DND-41 (cell line): Measurements from ENCODE around the gene RHCE.
"Not testable (repeated sequence)": the region's sequence is repeated elsewhere in the genome, so short reads cannot be mapped to it uniquely, and the experiment has no call there.

ENCODE experiments used
- EZH2 ChIP-seq: IDR thresholded peaks from 3 replicates; pipeline ENCODE4 v1.6.1; 2012; ENCODE audit warnings: borderline replicate concordance, low read depth, mild to moderate bottlenecking, moderate library complexity, low read length, inconsistent platforms; ENCODE audit not compliant: severe bottlenecking
- TF ChIP-seq, protein P1 (sequence below): IDR thresholded peaks from 2 replicates; pipeline ENCODE4 v1.5.1; 2012; ENCODE audit warnings: borderline replicate concordance, low read length, moderate library complexity, mild to moderate bottlenecking; ENCODE audit not compliant: poor library complexity, severe bottlenecking; ENCODE audit errors: extremely low read depth

DNA sequence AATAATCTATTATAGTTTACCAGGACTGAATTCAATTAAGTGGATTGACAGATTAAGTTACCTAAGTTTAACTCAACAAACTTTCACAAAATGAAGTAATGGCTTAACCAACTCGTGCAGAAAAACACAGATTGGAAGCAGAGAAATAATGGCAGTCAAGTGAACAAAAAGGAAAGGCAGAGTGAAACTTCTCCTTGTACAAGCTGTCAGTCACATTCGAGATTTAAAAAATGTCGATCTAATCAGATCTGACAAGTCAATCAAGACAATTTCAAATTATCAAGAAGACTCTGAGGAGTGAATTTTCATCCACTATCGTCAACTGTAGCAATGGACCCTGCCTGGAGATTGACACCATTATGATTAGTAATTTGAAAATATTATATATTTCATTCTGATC lies 3.3 kb downstream of the RHCE start:
- TF ChIP-seq, protein P1, sequence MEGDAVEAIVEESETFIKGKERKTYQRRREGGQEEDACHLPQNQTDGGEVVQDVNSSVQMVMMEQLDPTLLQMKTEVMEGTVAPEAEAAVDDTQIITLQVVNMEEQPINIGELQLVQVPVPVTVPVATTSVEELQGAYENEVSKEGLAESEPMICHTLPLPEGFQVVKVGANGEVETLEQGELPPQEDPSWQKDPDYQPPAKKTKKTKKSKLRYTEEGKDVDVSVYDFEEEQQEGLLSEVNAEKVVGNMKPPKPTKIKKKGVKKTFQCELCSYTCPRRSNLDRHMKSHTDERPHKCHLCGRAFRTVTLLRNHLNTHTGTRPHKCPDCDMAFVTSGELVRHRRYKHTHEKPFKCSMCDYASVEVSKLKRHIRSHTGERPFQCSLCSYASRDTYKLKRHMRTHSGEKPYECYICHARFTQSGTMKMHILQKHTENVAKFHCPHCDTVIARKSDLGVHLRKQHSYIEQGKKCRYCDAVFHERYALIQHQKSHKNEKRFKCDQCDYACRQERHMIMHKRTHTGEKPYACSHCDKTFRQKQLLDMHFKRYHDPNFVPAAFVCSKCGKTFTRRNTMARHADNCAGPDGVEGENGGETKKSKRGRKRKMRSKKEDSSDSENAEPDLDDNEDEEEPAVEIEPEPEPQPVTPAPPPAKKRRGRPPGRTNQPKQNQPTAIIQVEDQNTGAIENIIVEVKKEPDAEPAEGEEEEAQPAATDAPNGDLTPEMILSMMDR, result not testable (repeated sequence)
- TF ChIP-seq EZH2, result not testable (repeated sequence)
